Ovary (tissue), 3 donors: ENCODE measurements around the gene AAK1.

Experiments
- CTCF ChIP-seq, 3 donors: fragments of 450-650 bp in 2 of 3; fragments of 200-600 bp in 1 of 3; IDR thresholded peaks; one replicate each; pipeline versions ENCODE4 v1.5.1 to v1.8.0; 2016 to 2022; ENCODE audit warnings: antibody characterized with exemption in 3 of 3, mild to moderate bottlenecking in 1 of 3
- POLR2A ChIP-seq: fragments of 450-650 bp; IDR thresholded peaks from one replicate; pipeline ENCODE4 v1.6.1; 2017; ENCODE audit warnings: antibody characterized with exemption, mild to moderate bottlenecking, moderate library complexity
- donor health status: DM: no; HTN: no; CAD: no.

DNA sequence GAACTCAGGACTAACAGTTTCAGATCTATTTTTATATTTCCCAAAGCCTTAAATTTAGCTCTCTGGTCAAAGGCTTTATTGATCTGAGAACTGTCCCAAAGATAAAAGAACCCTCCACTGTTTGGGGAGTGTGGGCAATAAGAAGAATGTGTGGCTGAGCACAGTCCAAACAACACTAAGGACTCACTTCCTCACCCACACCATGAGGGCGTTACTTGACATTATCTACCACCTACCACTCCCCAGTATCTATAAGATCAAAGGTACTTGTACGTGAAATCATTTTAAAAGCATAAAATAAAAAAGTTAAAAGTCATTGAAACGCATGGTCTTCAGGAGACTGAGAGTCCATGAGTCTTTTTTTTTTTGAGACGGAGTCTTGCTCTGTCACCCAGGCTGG lies 151.7 kb downstream of the AAK1 start:
- TF ChIP-seq CTCF (IDR thresholded peaks at IDR 0.05) (no peak), POLR2A (no peak)
